ENCODE measurements around the gene SNTG2. TPM values are rescaled to one million over a fixed set of nuclear protein-coding genes. Genes with fewer than 3 reads are reported as not detected.

The SNTG2 gene
- total and polyA plus RNA-seq, 10 donors: 1.9 to 59.4 (median 18.3) TPM

DNA sequence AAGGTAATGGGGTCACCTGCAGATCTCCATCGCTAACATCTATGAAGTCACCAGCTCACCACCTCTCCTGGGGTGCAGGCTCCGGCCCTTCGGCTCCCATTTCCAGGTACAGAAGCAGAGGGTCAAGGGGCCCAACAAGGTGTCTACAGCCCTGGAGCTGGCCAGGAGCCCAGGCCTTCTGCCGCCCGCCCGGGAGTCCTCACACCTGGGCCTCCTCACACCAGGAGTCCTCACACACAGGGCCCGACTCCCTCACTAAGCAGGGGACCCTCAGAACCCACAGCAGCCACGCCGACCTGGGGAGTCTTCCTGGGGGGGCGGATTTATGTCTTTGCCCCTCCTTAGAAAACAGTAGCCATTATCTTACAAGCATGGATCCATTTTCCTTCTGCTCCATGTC, 419.3 kb downstream of the SNTG2 start:
- H3K27ac ChIP-seq: no peak overlapping the region
- no peak overlapping the region for H3K4me3 ChIP-seq
- no peaks in the 10 kb centered on the region for H3K9me3 ChIP-seq
- no peak for DNase-seq
- no peaks in the 10 kb centered on the region for H3K36me3 ChIP-seq
- WGBS, 5 donors: 79 to 96% (median 91%) methylated on average over 10 of the region's 10 CpGs
- H3K4me1 ChIP-seq: peaks cover 0 to 24% (median 9%) of the 10 kb centered on the region in 6 donors
- H3K27me3 ChIP-seq (replicated peaks in 1 of 7): peaks cover 0 to 5% (median 0%) of the 10 kb centered on the region in 7 donors
- intact Hi-C loops (cut with DNase I; ENCODE audit: low total_unique reads): no loop called here
- TF ChIP-seq POLR2AphosphoS5 (IDR thresholded peaks at IDR 0.05): no peak
- TF ChIP-seq, protein P1, sequence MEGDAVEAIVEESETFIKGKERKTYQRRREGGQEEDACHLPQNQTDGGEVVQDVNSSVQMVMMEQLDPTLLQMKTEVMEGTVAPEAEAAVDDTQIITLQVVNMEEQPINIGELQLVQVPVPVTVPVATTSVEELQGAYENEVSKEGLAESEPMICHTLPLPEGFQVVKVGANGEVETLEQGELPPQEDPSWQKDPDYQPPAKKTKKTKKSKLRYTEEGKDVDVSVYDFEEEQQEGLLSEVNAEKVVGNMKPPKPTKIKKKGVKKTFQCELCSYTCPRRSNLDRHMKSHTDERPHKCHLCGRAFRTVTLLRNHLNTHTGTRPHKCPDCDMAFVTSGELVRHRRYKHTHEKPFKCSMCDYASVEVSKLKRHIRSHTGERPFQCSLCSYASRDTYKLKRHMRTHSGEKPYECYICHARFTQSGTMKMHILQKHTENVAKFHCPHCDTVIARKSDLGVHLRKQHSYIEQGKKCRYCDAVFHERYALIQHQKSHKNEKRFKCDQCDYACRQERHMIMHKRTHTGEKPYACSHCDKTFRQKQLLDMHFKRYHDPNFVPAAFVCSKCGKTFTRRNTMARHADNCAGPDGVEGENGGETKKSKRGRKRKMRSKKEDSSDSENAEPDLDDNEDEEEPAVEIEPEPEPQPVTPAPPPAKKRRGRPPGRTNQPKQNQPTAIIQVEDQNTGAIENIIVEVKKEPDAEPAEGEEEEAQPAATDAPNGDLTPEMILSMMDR (IDR thresholded peaks at IDR 0.05 in 8 of 11, conservative IDR thresholded peaks at IDR 0.05 in 3 of 11): no peak
- no peak for TF ChIP-seq POLR2A (IDR thresholded peaks at IDR 0.05)

DNA sequence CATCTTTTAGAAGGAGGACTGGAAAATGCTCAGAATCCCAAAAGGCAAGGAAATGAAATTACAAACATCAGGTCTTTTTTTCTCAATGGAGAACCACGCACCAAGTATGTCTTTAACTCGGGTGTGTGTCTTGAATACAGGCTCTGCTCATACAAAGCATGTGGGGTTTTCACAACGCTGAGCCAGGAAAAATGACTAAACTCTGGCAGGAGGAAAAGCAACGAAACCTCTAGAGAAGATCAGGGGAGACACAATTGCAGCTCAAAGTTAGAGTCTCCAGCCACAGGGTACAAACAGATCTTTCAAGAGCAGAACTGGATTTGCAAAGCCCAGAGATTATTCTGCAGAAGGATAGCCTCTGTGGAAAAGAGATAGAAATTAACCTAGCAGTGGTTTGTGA, 419.8 kb downstream of the SNTG2 start:
- Histone ChIP-seq H3K9me3 (no peaks in the 10 kb centered on the region), H3K36me3 (no peaks in the 10 kb centered on the region), H3K27ac (no peak overlapping the region), H3K4me3 (no peak overlapping the region), H3K4me1 (peaks cover 0 to 22% (median 9%) of the 10 kb centered on the region in 6 donors), H3K27me3 (replicated peaks in 1 of 7) (peaks cover 0 to 5% (median 0%) of the 10 kb centered on the region in 7 donors)
- intact Hi-C loops (cut with DNase I; ENCODE audit: low total_unique reads): no loop called here
- TF ChIP-seq, protein P1 (IDR thresholded peaks at IDR 0.05 in 8 of 11, conservative IDR thresholded peaks at IDR 0.05 in 3 of 11): no peak
- no peak for TF ChIP-seq POLR2A (IDR thresholded peaks at IDR 0.05)
- TF ChIP-seq POLR2AphosphoS5 (IDR thresholded peaks at IDR 0.05): no peak
- DNase-seq: no peak
- WGBS, 5 donors: 73 to 85% (median 76%) methylated on average over 4 of the region's 4 CpGs

DNA sequence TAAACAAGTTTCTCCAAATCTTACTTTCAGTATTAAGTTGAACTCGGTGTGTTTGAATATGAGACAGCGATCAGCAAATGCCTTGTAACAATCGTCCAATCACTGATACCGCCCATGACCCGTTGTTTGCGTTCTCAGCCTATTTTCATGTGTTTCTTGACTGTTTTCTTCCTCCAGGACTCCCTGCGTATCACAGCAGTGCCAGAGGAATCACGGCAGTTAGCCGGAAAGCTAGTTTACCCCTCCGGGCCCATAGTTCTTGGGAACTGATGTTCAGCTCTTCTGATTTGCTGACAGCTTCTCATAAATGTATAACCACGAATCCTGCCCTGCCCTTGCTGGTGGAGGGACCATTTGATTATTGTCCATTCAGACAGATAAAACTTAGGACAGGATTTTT, 420.4 kb downstream of the SNTG2 start:
- H3K27ac ChIP-seq: no peak overlapping the region
- no peaks in the 10 kb centered on the region for H3K36me3 ChIP-seq
- H3K4me1 ChIP-seq: peaks cover 0 to 16% (median 7%) of the 10 kb centered on the region in 6 donors
- peaks cover 0 to 5% (median 0%) of the 10 kb centered on the region in 7 donors for H3K27me3 ChIP-seq (replicated peaks in 1 of 7)
- no peaks in the 10 kb centered on the region for H3K9me3 ChIP-seq
- no peak for TF ChIP-seq POLR2AphosphoS5 (IDR thresholded peaks at IDR 0.05)
- TF ChIP-seq, protein P1 (IDR thresholded peaks at IDR 0.05 in 8 of 11, conservative IDR thresholded peaks at IDR 0.05 in 3 of 11): no peak
- TF ChIP-seq POLR2A (IDR thresholded peaks at IDR 0.05): no peak
- no peak for DNase-seq
- H3K4me3 ChIP-seq: no peak overlapping the region
- intact Hi-C loops (cut with DNase I; ENCODE audit: low total_unique reads): no loop called here
- WGBS, 5 donors: 83 to 90% (median 86%) methylated on average over 11 of the region's 11 CpGs

DNA sequence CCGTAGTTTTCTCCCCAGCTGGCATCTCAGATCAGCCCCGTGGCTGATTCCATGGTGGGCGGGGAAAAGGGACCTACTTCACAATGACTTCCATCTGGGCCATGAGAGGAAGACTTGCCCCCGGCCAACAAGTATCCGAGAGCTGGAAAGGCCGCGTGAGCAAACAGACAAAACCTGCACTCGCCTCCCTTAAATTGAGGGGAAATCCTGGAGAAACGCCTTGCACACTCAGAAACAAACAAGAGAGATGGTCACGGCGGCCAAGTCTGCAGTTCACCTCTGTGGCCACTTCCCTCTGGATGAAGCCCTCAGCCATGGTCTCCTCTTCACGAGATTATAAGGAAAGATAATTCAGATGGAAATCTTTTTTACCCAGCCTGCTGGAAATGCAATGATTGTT, 423.2 kb downstream of the SNTG2 start:
- 80 to 91% (median 90%) methylated on average over 12 of the region's 12 CpGs for WGBS, 5 donors
- intact Hi-C loops (cut with DNase I; ENCODE audit: low total_unique reads): no loop called here

More for the DNA sequence above, 423.2 kb downstream of the SNTG2 start:
- DNase-seq: no peak
- H3K36me3 ChIP-seq: no peaks in the 10 kb centered on the region
- no peaks in the 10 kb centered on the region for H3K9me3 ChIP-seq
- H3K4me3 ChIP-seq: no peak overlapping the region
- no peak overlapping the region for H3K27ac ChIP-seq
- H3K4me1 ChIP-seq: no peaks in the 10 kb centered on the region
- H3K27me3 ChIP-seq (replicated peaks in 1 of 7): no peaks in the 10 kb centered on the region
- TF ChIP-seq, protein P1 (IDR thresholded peaks at IDR 0.05 in 8 of 11, conservative IDR thresholded peaks at IDR 0.05 in 3 of 11): no peak

All from spleen (tissue), 11 donors.